Prostate gland (tissue), 2 donors: Measurements from ENCODE around the gene SCFD2. TPM values are rescaled to one million over a fixed set of nuclear protein-coding genes. Genes with fewer than 3 reads are reported as not detected.
"Not testable (repeated sequence)": the region's sequence is repeated elsewhere in the genome, so short reads cannot be mapped to it uniquely, and the experiment has no call there.

Experiments used
- DNase-seq: peaks from one replicate; pipeline ENCODE4 v3.0.0-alpha.2; 2019; ENCODE audit warnings: low spot score
- H3K27ac ChIP-seq, 2 donors: fragments of 200-600 bp; sonication (generic); 2 replicates each; pipeline ENCODE4 v1.5.1; 2017 to 2019
- H3K27me3 ChIP-seq: fragments of 200-600 bp; sonication (generic); replicated peaks from 2 replicates; pipeline ENCODE4 v1.5.1; 2019; ENCODE audit not compliant: insufficient read depth
- H3K36me3 ChIP-seq, 2 donors: fragments of 200-600 bp; sonication (generic); 1 replicate in 1 of 2; 2 replicates in 1 of 2; pipeline versions ENCODE4 v1.5.1 to v1.8.1; 2017 to 2019
- H3K4me1 ChIP-seq: fragments of 200-600 bp; sonication (generic); replicated peaks from 2 replicates; pipeline ENCODE4 v1.5.1; 2019
- H3K4me3 ChIP-seq, 2 donors: fragments of 200-600 bp; sonication (generic); 2 replicates each; pipeline ENCODE4 v1.5.1; 2017 to 2019
- H3K9me3 ChIP-seq: fragments of 200-600 bp; sonication (generic); 2 replicates; pipeline ENCODE4 v1.5.1; 2017
- POLR2A ChIP-seq: fragments of 450-650 bp; IDR thresholded peaks from one replicate; pipeline ENCODE4 v1.6.1; 2016; ENCODE audit warnings: antibody characterized with exemption, mild to moderate bottlenecking
- POLR2AphosphoS5 ChIP-seq: sonication (generic); formaldehyde crosslinking; IDR thresholded peaks from one replicate; pipeline ENCODE4 v1.6.1; 2017; ENCODE audit warnings: antibody characterized with exemption
- WGBS: methylation state at CpG from one replicate; pipeline ENCODE4 v1.1.5; 2018; 5-methylcytosine and 5-hydroxymethylcytosine counted together
- intact Hi-C: fragments of 100-400 bp; cut with DNase I; formaldehyde crosslinking; loops from one replicate; pipeline ENCODE4 v1.14.2; 2022
- total RNA-seq, 2 donors: library from RNA; depleted of rRNA; stranded (reverse); fragments of >200 nt; gene quantifications; one replicate each; pipeline ENCODE4 v1.1.0, GENCODE V29; 2016
- TF ChIP-seq, protein P1 (sequence below), 4 experiments: fragments of 200-600 bp in 2 of 4; fragments of 450-650 bp in 2 of 4; sonication (generic) in 2 of 4; IDR thresholded peaks; 1 replicate in 3 of 4; 2 replicates in 1 of 4; pipeline ENCODE4 v1.5.1; 2016 to 2019; ENCODE audit warnings: antibody characterized with exemption in 4 of 4, mild to moderate bottlenecking in 2 of 4, moderate library complexity in 2 of 4

Gene SCFD2
- total RNA-seq, 2 donors from 2014 or later = 10.7 to 21.1 TPM

DNA sequence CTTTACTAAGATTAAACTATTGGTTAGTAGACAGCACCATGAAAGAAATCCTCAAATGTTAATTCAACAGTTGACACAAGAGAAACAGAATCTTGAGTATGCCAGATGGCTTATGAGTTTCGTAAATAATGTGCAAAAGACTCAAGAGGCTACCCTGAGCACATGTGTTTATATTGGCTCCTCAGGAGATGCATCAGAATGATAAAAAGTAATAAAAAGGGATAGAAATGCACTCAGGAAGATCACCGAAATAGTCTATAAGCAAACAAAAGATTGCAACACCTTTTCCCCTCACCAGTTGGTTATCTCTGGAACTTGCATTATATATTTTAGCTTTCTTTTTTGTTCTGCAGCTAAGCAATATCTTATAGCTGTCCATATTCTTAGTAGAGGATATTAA lies 84.4 kb downstream of the SCFD2 start:
- no peak overlapping the region for H3K4me3 ChIP-seq
- no peak overlapping the region for H3K27ac ChIP-seq
- intact Hi-C loops = no loop called here
- H3K27me3 ChIP-seq = no peaks in the 10 kb centered on the region
- 66% methylated on average over 2 of the region's 2 CpGs for WGBS
- H3K4me1 ChIP-seq = no peaks in the 10 kb centered on the region
- no peaks in the 10 kb centered on the region for H3K9me3 ChIP-seq
- DNase-seq = no peak
- no peaks in the 10 kb centered on the region for H3K36me3 ChIP-seq
- TF ChIP-seq POLR2AphosphoS5 (no peak), POLR2A (no peak)
- TF ChIP-seq, protein P1, sequence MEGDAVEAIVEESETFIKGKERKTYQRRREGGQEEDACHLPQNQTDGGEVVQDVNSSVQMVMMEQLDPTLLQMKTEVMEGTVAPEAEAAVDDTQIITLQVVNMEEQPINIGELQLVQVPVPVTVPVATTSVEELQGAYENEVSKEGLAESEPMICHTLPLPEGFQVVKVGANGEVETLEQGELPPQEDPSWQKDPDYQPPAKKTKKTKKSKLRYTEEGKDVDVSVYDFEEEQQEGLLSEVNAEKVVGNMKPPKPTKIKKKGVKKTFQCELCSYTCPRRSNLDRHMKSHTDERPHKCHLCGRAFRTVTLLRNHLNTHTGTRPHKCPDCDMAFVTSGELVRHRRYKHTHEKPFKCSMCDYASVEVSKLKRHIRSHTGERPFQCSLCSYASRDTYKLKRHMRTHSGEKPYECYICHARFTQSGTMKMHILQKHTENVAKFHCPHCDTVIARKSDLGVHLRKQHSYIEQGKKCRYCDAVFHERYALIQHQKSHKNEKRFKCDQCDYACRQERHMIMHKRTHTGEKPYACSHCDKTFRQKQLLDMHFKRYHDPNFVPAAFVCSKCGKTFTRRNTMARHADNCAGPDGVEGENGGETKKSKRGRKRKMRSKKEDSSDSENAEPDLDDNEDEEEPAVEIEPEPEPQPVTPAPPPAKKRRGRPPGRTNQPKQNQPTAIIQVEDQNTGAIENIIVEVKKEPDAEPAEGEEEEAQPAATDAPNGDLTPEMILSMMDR (IDR thresholded peaks at IDR 0.05) = no peak

DNA sequence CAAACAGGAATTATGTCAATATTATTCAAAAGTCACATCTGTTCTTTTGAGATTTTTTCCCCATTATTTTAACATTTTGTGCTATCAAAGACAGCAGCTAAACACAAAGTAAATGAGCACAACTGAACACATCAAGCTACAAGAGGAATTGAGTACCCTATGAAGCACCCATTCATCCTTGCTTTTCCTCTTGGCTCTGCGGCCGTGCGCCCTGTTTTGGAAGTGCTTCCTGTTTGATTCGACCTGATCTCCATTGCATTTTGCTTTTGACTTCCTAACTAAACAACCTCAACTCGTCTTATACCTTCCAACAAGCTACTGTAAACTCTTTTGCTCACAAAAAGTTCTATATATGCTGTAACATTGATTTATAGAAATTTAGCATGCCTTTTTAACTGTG lies 85.0 kb downstream of the SCFD2 start:
- TF ChIP-seq POLR2A = no peak
- TF ChIP-seq POLR2AphosphoS5 = no peak
- TF ChIP-seq, protein P1 (IDR thresholded peaks at IDR 0.05) = no peak
- no peak overlapping the region for H3K27ac ChIP-seq
- 79% methylated on average over 5 of the region's 5 CpGs for WGBS

DNA sequence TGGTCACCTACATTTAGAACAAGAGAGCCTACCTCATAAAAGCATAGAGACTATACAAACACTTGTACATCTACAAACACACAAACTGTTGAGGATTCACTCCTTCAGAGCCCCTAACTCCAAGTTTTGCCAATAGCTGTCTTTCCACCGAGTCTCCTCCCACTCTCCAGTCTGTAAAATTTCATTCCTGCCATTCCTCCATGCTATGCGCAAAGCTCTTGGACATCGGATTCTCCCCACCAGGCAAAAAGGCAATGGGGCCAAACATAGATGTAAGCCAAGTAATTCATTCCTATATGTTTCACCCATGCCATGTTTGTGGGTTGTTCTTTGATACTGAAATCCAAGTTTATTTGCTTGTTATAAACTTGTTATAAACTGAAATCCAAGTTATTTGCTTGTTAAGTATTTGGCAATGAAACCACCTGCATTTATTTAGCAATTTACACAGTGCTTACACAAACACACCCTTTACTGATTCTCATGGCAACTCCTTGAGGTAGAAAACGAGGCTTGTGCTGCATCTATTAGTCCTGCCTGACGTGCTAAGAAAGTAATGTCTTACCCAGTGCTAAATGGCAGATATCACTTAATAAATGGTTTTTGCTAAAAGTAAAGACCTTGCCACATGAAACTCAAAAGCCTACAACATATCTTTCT lies 91.1 kb downstream of the SCFD2 start:
- H3K4me3 ChIP-seq = no peak overlapping the region
- no peaks in the 10 kb centered on the region for H3K9me3 ChIP-seq
- H3K27ac ChIP-seq = no peak overlapping the region
- DNase-seq = no peak
- H3K27me3 ChIP-seq = no peaks in the 10 kb centered on the region
- H3K36me3 ChIP-seq = no peaks in the 10 kb centered on the region
- intact Hi-C loops = no loop called here
- TF ChIP-seq POLR2A (no peak), POLR2AphosphoS5 (no peak)
- TF ChIP-seq, protein P1 (IDR thresholded peaks at IDR 0.05) = no peak
- WGBS = 75% methylated on average over 5 of the region's 5 CpGs
- no peaks in the 10 kb centered on the region for H3K4me1 ChIP-seq

More for the DNA sequence above, 85.0 kb downstream of the SCFD2 start:
- Histone ChIP-seq H3K4me1 (no peaks in the 10 kb centered on the region), H3K9me3 (no peaks in the 10 kb centered on the region), H3K4me3 (no peak overlapping the region), H3K36me3 (no peaks in the 10 kb centered on the region), H3K27me3 (no peaks in the 10 kb centered on the region)
- intact Hi-C loops = no loop called here
- DNase-seq = no peak

DNA sequence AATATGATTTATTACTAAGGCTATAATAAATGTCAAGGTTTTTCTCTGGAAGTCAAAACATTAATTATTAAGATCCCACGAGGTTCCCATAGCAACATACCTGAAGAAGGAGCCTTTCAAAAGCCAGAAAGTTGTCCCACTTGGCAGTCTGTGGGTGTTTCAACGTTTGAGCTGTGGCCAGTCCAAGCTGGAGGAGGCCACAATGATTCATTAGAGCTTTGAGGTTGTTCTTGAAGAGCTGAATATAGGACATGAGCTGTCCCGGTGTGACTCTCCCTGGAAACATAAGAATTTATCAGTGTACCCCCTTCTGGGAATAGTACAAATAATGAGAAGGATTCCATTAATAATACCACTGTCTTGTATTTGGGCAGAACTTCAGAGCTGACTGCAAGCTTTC lies 92.1 kb downstream of the SCFD2 start:
- intact Hi-C loops = no loop called here
- Histone ChIP-seq H3K4me3 (no peak overlapping the region), H3K27ac (no peak overlapping the region), H3K4me1 (no peaks in the 10 kb centered on the region), H3K27me3 (no peaks in the 10 kb centered on the region), H3K9me3 (no peaks in the 10 kb centered on the region), H3K36me3 (no peaks in the 10 kb centered on the region)
- DNase-seq = no peak
- WGBS = 26% methylated on average over 3 of the region's 3 CpGs
- TF ChIP-seq, protein P1 (IDR thresholded peaks at IDR 0.05) = no peak
- TF ChIP-seq POLR2A (no peak), POLR2AphosphoS5 (no peak)

DNA sequence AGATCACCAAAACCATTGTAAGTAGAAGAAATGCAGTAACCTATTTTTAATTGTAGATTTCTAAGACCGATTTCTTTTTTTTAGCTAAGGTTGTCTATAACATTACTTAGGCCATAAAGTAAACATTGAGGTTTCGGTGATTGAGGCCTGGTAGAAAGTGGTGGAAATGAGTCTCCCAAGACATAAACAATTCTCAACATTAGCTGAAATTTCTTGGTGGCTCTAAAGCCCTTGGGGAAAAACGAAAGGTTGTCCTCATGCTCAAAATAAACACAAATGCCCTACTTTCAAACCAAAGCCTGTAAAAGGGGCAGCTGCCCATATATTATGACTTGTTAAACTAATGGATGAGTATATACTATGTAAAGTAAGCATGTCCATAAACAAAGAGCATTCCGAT lies 98.8 kb downstream of the SCFD2 start:
- DNase-seq = no peak
- H3K4me1 ChIP-seq = no peaks in the 10 kb centered on the region
- TF ChIP-seq, protein P1 (IDR thresholded peaks at IDR 0.05) = no peak
- no peak for TF ChIP-seq POLR2A
- no peak for TF ChIP-seq POLR2AphosphoS5
- no peaks in the 10 kb centered on the region for H3K36me3 ChIP-seq
- 85% methylated on average over 4 of the region's 4 CpGs for WGBS
- intact Hi-C loops = no loop called here
- no peaks in the 10 kb centered on the region for H3K27me3 ChIP-seq
- no peak overlapping the region for H3K4me3 ChIP-seq
- no peak overlapping the region for H3K27ac ChIP-seq
- H3K9me3 ChIP-seq = no peaks in the 10 kb centered on the region

DNA sequence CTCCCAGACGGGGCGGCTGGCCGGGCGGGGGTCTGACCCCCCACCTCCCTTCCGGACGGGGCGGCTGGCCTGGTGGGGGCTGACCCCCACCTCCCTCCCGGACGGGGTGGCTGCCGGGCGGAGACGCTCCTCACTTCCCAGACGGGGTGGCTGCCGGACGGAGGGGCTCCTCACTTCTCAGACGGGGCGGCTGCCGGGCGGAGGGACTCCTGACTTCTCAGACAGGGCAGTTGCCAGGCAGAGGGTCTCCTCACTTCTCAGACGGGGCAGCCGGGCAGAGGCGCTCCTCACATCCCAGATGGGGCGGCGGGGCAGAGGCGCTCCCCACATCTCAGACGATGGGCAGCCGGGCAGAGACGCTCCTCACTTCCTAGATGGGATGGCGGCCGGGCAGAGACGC lies 109.9 kb downstream of the SCFD2 start:
- intact Hi-C loops = not testable (repeated sequence)

More for the DNA sequence above, 109.9 kb downstream of the SCFD2 start:
- not testable (repeated sequence) for H3K36me3 ChIP-seq, DNase-seq, H3K9me3 ChIP-seq, H3K4me3 ChIP-seq, H3K4me1 ChIP-seq, H3K27me3 ChIP-seq, H3K27ac ChIP-seq
- WGBS = over 99% methylated on average over 20 of the region's 31 CpGs
